ENCODE data around the gene GSE1. TPM values are rescaled to one million over a fixed set of nuclear protein-coding genes. Genes with fewer than 3 reads are reported as not detected.

GSE1 gene
- total RNA-seq, 1 experiment from 2014 or later = 90.2 TPM

- H3K9me2 ChIP-seq (ENCODE audit: insufficient read depth) = no peaks in the 10 kb centered on the region
- intact Hi-C loops (cut with micrococcal nuclease) = no loop called here
- no peak overlapping the region for H2AFZ ChIP-seq (ENCODE audit: low read depth, low read length, poor library complexity, severe bottlenecking)
- no peak overlapping the region for H3K4me3 ChIP-seq (replicated peaks in 1 of 2; ENCODE audit: low read depth in 1 of 2, low read length in 2 of 2)
- no peak overlapping the region for H3K9ac ChIP-seq (ENCODE audit: low read length)
- RAD21 ChIA-PET (ENCODE audit: low non-redundant PET in 1 of 2, low total read pairs in 2 of 2, uncharacterized antibody in 2 of 2, unreplicated experiment in 2 of 2) = no interaction called here
- H3K27me3 ChIP-seq (ENCODE audit: insufficient read depth, low read length) = no peaks in the 10 kb centered on the region
- no peak overlapping the region for H3K4me2 ChIP-seq (ENCODE audit: low read length)
- BruUV-seq (replicated peaks) = no TSS peak
- H3K79me2 ChIP-seq (ENCODE audit: insufficient read depth, low read length) = peaks cover 80% of the 10 kb centered on the region
- H3K36me3 ChIP-seq (ENCODE audit: control insufficient read depth in 1 of 2, insufficient read depth in 2 of 2, low read length in 2 of 2) = no peaks in the 10 kb centered on the region; a peak in 1 of 4 replicates
- CTCF ChIA-PET = interaction anchor here (4.7 kb wide), 1 partner anchor 14 kb away, joined by 28 read pairs; no protein-coding TSS in a partner anchor
- H3K9me3 ChIP-seq (ENCODE audit: control insufficient read depth in 1 of 2, insufficient read depth in 1 of 2, low read depth in 1 of 2, low read length in 2 of 2) = peaks cover 14 to 18% of the 10 kb centered on the region in 2 experiments; a peak in 3 of 4 replicates
- H4K20me1 ChIP-seq (ENCODE audit: insufficient read depth) = no peaks in the 10 kb centered on the region
- no peak for DNase-seq (ENCODE audit: low read depth, low spot score)
- no peaks in the 10 kb centered on the region for H3K4me1 ChIP-seq (ENCODE audit: control insufficient read depth in 1 of 2, insufficient read depth in 2 of 2, low read length in 2 of 2)
- TF ChIP-seq EGR1 (IDR thresholded peaks at IDR 0.05; ENCODE audit: low read depth) (no peak), POLR2A (IDR thresholded peaks at IDR 0.05; ENCODE audit: borderline replicate concordance, extremely low read depth, insufficient read depth, insufficient read length) (no peak), ZBTB33 (IDR thresholded peaks at IDR 0.05; ENCODE audit: extremely low read depth, insufficient replicate concordance, low read length) (no peak), EZH2phosphoT487 (IDR thresholded peaks at IDR 0.05; ENCODE audit: borderline replicate concordance) (no peak)
- ATAC-seq = no peak
- H3K27ac ChIP-seq (ENCODE audit: low read depth, low read length) = no peak overlapping the region
- POLR2A ChIA-PET = no interaction called here
These were observed 16.2 kb downstream of the GSE1 start for GRCh38 chr16:85629326-85629725.

GRCh38 chr16:85629853-85630252, 16.7 kb downstream of the GSE1 start:
- peaks cover 0 to 3% of the 10 kb centered on the region in 2 experiments; a peak in 2 of 4 replicates for H3K36me3 ChIP-seq (ENCODE audit: control insufficient read depth in 1 of 2, insufficient read depth in 2 of 2, low read length in 2 of 2)
- no peak overlapping the region for H3K9ac ChIP-seq (ENCODE audit: low read length)
- no peaks in the 10 kb centered on the region for H3K9me2 ChIP-seq (ENCODE audit: insufficient read depth)
- DNase-seq (ENCODE audit: low read depth, low spot score) (no peak), ATAC-seq (no peak)
- H4K20me1 ChIP-seq (ENCODE audit: insufficient read depth) = no peaks in the 10 kb centered on the region
- H3K4me1 ChIP-seq (ENCODE audit: control insufficient read depth in 1 of 2, insufficient read depth in 2 of 2, low read length in 2 of 2) = peaks cover 2 to 3% of the 10 kb centered on the region in 2 experiments; a peak in 2 of 4 replicates
- no peak overlapping the region for H3K4me3 ChIP-seq (replicated peaks in 1 of 2; ENCODE audit: low read depth in 1 of 2, low read length in 2 of 2)
- ChIA-PET RAD21 (ENCODE audit: low non-redundant PET in 1 of 2, low total read pairs in 2 of 2, uncharacterized antibody in 2 of 2, unreplicated experiment in 2 of 2) (no interaction called here), POLR2A (no interaction called here), CTCF (interaction anchor here (4.7 kb wide), 1 partner anchor 14 kb away, joined by 28 read pairs; no protein-coding TSS in a partner anchor)
- no peak overlapping the region for H2AFZ ChIP-seq (ENCODE audit: low read depth, low read length, poor library complexity, severe bottlenecking)
- peaks cover 74% of the 10 kb centered on the region for H3K79me2 ChIP-seq (ENCODE audit: insufficient read depth, low read length)
- no peaks in the 10 kb centered on the region for H3K27me3 ChIP-seq (ENCODE audit: insufficient read depth, low read length)
- H3K9me3 ChIP-seq (ENCODE audit: control insufficient read depth in 1 of 2, insufficient read depth in 1 of 2, low read depth in 1 of 2, low read length in 2 of 2) = peaks cover 14 to 18% of the 10 kb centered on the region in 2 experiments; a peak in 3 of 4 replicates
- H3K27ac ChIP-seq (ENCODE audit: low read depth, low read length) = no peak overlapping the region
- intact Hi-C loops (cut with micrococcal nuclease) = no loop called here
- BruUV-seq (replicated peaks) = no TSS peak
- H3K4me2 ChIP-seq (ENCODE audit: low read length) = no peak overlapping the region
- no peak for TF ChIP-seq JUND (IDR thresholded peaks at IDR 0.05)
- no peak for TF ChIP-seq RAD21 (IDR thresholded peaks at IDR 0.05; ENCODE audit: low read depth)
- no peak for TF ChIP-seq EZH2phosphoT487 (IDR thresholded peaks at IDR 0.05; ENCODE audit: borderline replicate concordance)
- TF ChIP-seq FOSL1 (IDR thresholded peaks at IDR 0.05; ENCODE audit: low read depth) = no peak
- TF ChIP-seq EGR1 (IDR thresholded peaks at IDR 0.05; ENCODE audit: low read depth) = no peak
- no peak for TF ChIP-seq SP1 (IDR thresholded peaks at IDR 0.05; ENCODE audit: low read depth)
- no peak for TF ChIP-seq ZFX (IDR thresholded peaks at IDR 0.05)
- TF ChIP-seq MAX (IDR thresholded peaks at IDR 0.05) = no peak
- TF ChIP-seq YY1 (IDR thresholded peaks at IDR 0.05; ENCODE audit: extremely low read depth, insufficient replicate concordance, low read depth, low read length) = no peak
- no peak for TF ChIP-seq SRF (IDR thresholded peaks at IDR 0.05; ENCODE audit: low read depth)
- no peak for TF ChIP-seq POLR2AphosphoS5 (IDR thresholded peaks at IDR 0.05; ENCODE audit: low read depth, low read length)
- TF ChIP-seq ATF3 (IDR thresholded peaks at IDR 0.05) = no peak
- no peak for TF ChIP-seq ELF1 (IDR thresholded peaks at IDR 0.05; ENCODE audit: borderline replicate concordance, low read depth)
- no peak for TF ChIP-seq TCF7L2 (IDR thresholded peaks at IDR 0.05; ENCODE audit: borderline replicate concordance, extremely low read depth, insufficient read depth, insufficient read length)
- TF ChIP-seq ZBTB33 (IDR thresholded peaks at IDR 0.05; ENCODE audit: extremely low read depth, insufficient replicate concordance, low read length) = no peak
- TF ChIP-seq CEBPB (IDR thresholded peaks at IDR 0.05; ENCODE audit: low read depth) = no peak
